HCT116 (cell line): ENCODE results near the gene MYO7B. TPM values are rescaled to one million over a fixed set of nuclear protein-coding genes. Genes with fewer than 3 reads are reported as not detected.

Source experiments
- ATAC-seq: fragments of 200-7000 bp; cut with Tn5 transposase; 2 replicates; pipeline ENCODE4 v1.9.1; 2020; ENCODE audit warnings: mild to moderate bottlenecking, moderate library complexity
- BruUV-seq: library from RNA; stranded (reverse); fragments of 400-500 nt; replicated peaks from 2 replicates; lab custom pipeline; 2021; lab: Mats Ljungman, UMichigan
- CTCF ChIA-PET: fragments of 300-600 bp; sonication (Branson Sonifier 250); formaldehyde crosslinking; loops from one replicate; lab custom pipeline; 2021; ENCODE audit warnings: antibody characterized with exemption; lab: Charles Lee
- POLR2A ChIA-PET: fragments of 300-600, 350-600 bp; sonication (Branson Sonifier 250); formaldehyde crosslinking; loops from one replicate; lab custom pipeline; 2021; ENCODE audit warnings: antibody characterized with exemption; lab: Charles Lee
- RAD21 ChIA-PET, 2 experiments: fragments of 300-600 bp; sonication (Branson Sonifier 250); formaldehyde crosslinking; loops; one replicate each; lab custom pipeline; 2023; ENCODE audit warnings: low total read pairs in 2 of 2; ENCODE audit not compliant: uncharacterized antibody in 2 of 2, unreplicated experiment in 2 of 2, low non-redundant PET in 1 of 2; lab: Charles Lee
- DNase-seq: peaks from one replicate; pipeline ENCODE4 v3.0.0-alpha.2; 2010; ENCODE audit warnings: low read depth, low spot score
- H2AFZ ChIP-seq: fragments of 200-600 bp; shearing (Covaris generic), sonication (generic); 2 replicates; pipeline ENCODE4 v1.6.1; 2017; ENCODE audit warnings: low read depth, mixed run types, mixed read lengths, antibody characterized with exemption, low read length; ENCODE audit not compliant: poor library complexity, severe bottlenecking
- H3K27ac ChIP-seq: 2 replicates; pipeline ENCODE4 v1.5.1; 2012; ENCODE audit warnings: low read depth, low read length
- H3K27me3 ChIP-seq: fragments of 200-600 bp; sonication (generic); 2 replicates; pipeline ENCODE4 v1.6.1; 2016; ENCODE audit warnings: mixed run types, low read length, mixed read lengths; ENCODE audit not compliant: insufficient read depth
- H3K36me3 ChIP-seq, 2 experiments: fragments of 200-500 bp in 1 of 2; fragments of 200-600 bp in 1 of 2; sonication (Bioruptor generic) in 1 of 2; sonication (generic) in 1 of 2; 2 replicates each; pipeline versions ENCODE4 v1.5.1 to v1.6.1; 2014 to 2016; ENCODE audit warnings: low read length in 2 of 2, inconsistent platforms in 1 of 2, mixed read lengths in 1 of 2, mixed run types in 1 of 2; ENCODE audit not compliant: insufficient read depth in 2 of 2, control insufficient read depth in 1 of 2
- H3K4me1 ChIP-seq, 2 experiments: fragments of 200-600 bp in 1 of 2; sonication (generic) in 1 of 2; 2 replicates each; pipeline versions ENCODE4 v1.5.1 to v1.6.1; 2012 to 2017; ENCODE audit warnings: low read length in 2 of 2, inconsistent platforms in 1 of 2, mild to moderate bottlenecking in 1 of 2, mixed read lengths in 1 of 2, mixed run types in 1 of 2, moderate library complexity in 1 of 2; ENCODE audit not compliant: insufficient read depth in 2 of 2, control insufficient read depth in 1 of 2
- H3K4me2 ChIP-seq: fragments of 200-600 bp; sonication (generic); 2 replicates; pipeline ENCODE4 v1.6.1; 2017; ENCODE audit warnings: mixed run types, low read length, mixed read lengths
- H3K4me3 ChIP-seq, 2 experiments: fragments of 200-600 bp in 1 of 2; sonication (generic) in 1 of 2; replicated peaks in 1 of 2; 2 replicates each; pipeline ENCODE4 v1.5.1; 2011 to 2016; ENCODE audit warnings: low read length in 2 of 2, control low read depth in 1 of 2, low read depth in 1 of 2, mild to moderate bottlenecking in 1 of 2, mixed read lengths in 1 of 2, mixed run types in 1 of 2
- H3K79me2 ChIP-seq: fragments of 200-600 bp; sonication (generic); 2 replicates; pipeline ENCODE4 v1.6.1; 2017; ENCODE audit warnings: mild to moderate bottlenecking, mixed run types, low read length, moderate library complexity, mixed read lengths; ENCODE audit not compliant: insufficient read depth
- H3K9ac ChIP-seq: fragments of 200-600 bp; sonication (generic); 2 replicates; pipeline ENCODE4 v1.6.1; 2016; ENCODE audit warnings: low read length, mixed read lengths
- H3K9me2 ChIP-seq: fragments of 200-600 bp; sonication (generic), shearing (Covaris generic); 2 replicates; pipeline ENCODE4 v1.6.1; 2017; ENCODE audit warnings: mixed run types, mild to moderate bottlenecking, moderate library complexity; ENCODE audit not compliant: insufficient read depth
- H3K9me3 ChIP-seq, 2 experiments: fragments of 200-500 bp in 1 of 2; fragments of 200-600 bp in 1 of 2; sonication (Bioruptor generic) in 1 of 2; sonication (generic) in 1 of 2; 2 replicates each; pipeline ENCODE4 v1.6.1; 2014 to 2017; ENCODE audit warnings: low read length in 2 of 2, mixed read lengths in 2 of 2, inconsistent platforms in 1 of 2, low read depth in 1 of 2, mild to moderate bottlenecking in 1 of 2, mixed run types in 1 of 2, moderate library complexity in 1 of 2; ENCODE audit not compliant: control insufficient read depth in 1 of 2, insufficient read depth in 1 of 2
- H4K20me1 ChIP-seq: fragments of 200-600 bp; sonication (generic), shearing (Covaris generic); 2 replicates; pipeline ENCODE4 v1.6.1; 2017; ENCODE audit warnings: mixed run types, mild to moderate bottlenecking, moderate library complexity; ENCODE audit not compliant: insufficient read depth
- CBX3 ChIP-seq: IDR thresholded peaks from 2 replicates; pipeline ENCODE4 v1.6.1; 2012; ENCODE audit warnings: low read depth
- CEBPB ChIP-seq: IDR thresholded peaks from 2 replicates; pipeline ENCODE4 v1.6.1; 2012; ENCODE audit warnings: low read depth
- ELF1 ChIP-seq: IDR thresholded peaks from 2 replicates; pipeline ENCODE4 v1.6.1; 2012; ENCODE audit warnings: low read depth, borderline replicate concordance
- EZH2 ChIP-seq: fragments of 200-600 bp; sonication (generic); IDR thresholded peaks from 2 replicates; pipeline ENCODE4 v1.6.1; 2017; ENCODE audit warnings: antibody characterized with exemption, mixed run types
- EZH2phosphoT487 ChIP-seq: fragments of 200-600 bp; IDR thresholded peaks from 2 replicates; pipeline ENCODE4 v1.6.1; 2018; ENCODE audit warnings: antibody characterized with exemption, borderline replicate concordance
- FOSL1 ChIP-seq: IDR thresholded peaks from 2 replicates; pipeline ENCODE4 v1.6.1; 2012; ENCODE audit warnings: low read depth
- MAX ChIP-seq: IDR thresholded peaks from 2 replicates; pipeline ENCODE4 v1.6.1; 2012
- POLR2A ChIP-seq: IDR thresholded peaks from 2 replicates; pipeline ENCODE4 v1.7.0; 2011; ENCODE audit warnings: borderline replicate concordance; ENCODE audit not compliant: insufficient read depth, insufficient read length; ENCODE audit errors: extremely low read depth
- POLR2AphosphoS5 ChIP-seq: IDR thresholded peaks from 2 replicates; pipeline ENCODE4 v1.6.1; 2011; ENCODE audit warnings: mild to moderate bottlenecking, low read depth, low read length, moderate library complexity
- SIN3A ChIP-seq: IDR thresholded peaks from 2 replicates; pipeline ENCODE4 v1.6.1; 2012; ENCODE audit warnings: low read depth
- SP1 ChIP-seq: IDR thresholded peaks from 2 replicates; pipeline ENCODE4 v1.6.1; 2012; ENCODE audit warnings: low read depth
- SRF ChIP-seq: IDR thresholded peaks from 2 replicates; pipeline ENCODE4 v1.6.1; 2012; ENCODE audit warnings: low read depth
- TCF7L2 ChIP-seq: IDR thresholded peaks from 2 replicates; pipeline ENCODE4 v1.7.0; 2011; ENCODE audit warnings: borderline replicate concordance, inconsistent platforms; ENCODE audit not compliant: insufficient read depth, insufficient read length; ENCODE audit errors: extremely low read depth
- YY1 ChIP-seq: IDR thresholded peaks from 2 replicates; pipeline ENCODE4 v1.6.1; 2011; ENCODE audit warnings: low read length, low read depth, moderate library complexity, mild to moderate bottlenecking; ENCODE audit not compliant: insufficient replicate concordance; ENCODE audit errors: extremely low read depth
- ZBTB33 ChIP-seq: IDR thresholded peaks from 2 replicates; pipeline ENCODE4 v1.6.1; 2011; ENCODE audit warnings: mild to moderate bottlenecking, low read length, moderate library complexity; ENCODE audit not compliant: insufficient replicate concordance; ENCODE audit errors: extremely low read depth
- ZFX ChIP-seq: fragments of 450-650 bp; IDR thresholded peaks from 2 replicates; pipeline ENCODE4 v1.6.1; 2017
- ZNF274 ChIP-seq: fragments of 200-500 bp; sonication (Bioruptor generic); IDR thresholded peaks from 2 replicates; pipeline ENCODE4 v1.6.1; 2014; ENCODE audit warnings: mild to moderate bottlenecking, low read depth, low read length, inconsistent platforms
- intact Hi-C: fragments of 100-400 bp; cut with micrococcal nuclease; formaldehyde crosslinking; loops from 2 replicates; pipeline ENCODE4 v1.10.0; 2022
- total RNA-seq: library from RNA; stranded (reverse); gene quantifications from one replicate; pipeline ENCODE4 v1.2.1, GENCODE V29; 2021; ENCODE audit not compliant: unreplicated experiment
- TF ChIP-seq, protein P1 (sequence below): IDR thresholded peaks from 2 replicates; pipeline ENCODE4 v1.6.1; 2012
- TF ChIP-seq, protein P2 (sequence below): IDR thresholded peaks from 2 replicates; pipeline ENCODE4 v1.6.1; 2012; ENCODE audit warnings: low read depth

Gene MYO7B
- total RNA-seq, 1 experiment from 2014 or later: 0.07 TPM

DNA sequence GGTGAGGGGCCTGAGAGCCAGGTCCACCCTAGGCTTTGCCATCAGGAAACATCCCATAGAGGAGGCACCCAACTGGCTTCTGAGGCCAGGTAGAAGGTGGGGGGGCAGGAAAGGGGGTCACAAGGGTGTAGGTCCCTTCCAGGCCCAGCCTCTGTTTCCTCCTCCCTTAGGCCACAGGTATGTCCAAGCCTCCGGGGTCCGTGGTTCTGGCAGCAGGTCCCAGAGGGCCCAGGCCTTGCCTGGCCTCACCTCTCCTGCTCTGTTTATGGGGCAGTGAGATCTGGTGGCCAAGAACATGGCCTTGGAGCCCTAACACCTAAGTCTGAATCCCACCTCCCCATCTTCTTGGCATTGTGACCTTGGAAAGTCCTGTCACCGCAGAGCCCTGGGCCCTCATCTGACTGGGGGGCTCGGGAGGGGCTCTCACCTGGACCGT lies 88.9 kb downstream of the MYO7B start (continued):
- TF ChIP-seq CBX3 (no peak), CEBPB (no peak), SIN3A (no peak), ZNF274 (no peak), POLR2AphosphoS5 (no peak), SP1 (no peak), FOSL1 (no peak), SRF (no peak), YY1 (no peak), MAX (no peak), ELF1 (no peak)
- TF ChIP-seq, protein P1, sequence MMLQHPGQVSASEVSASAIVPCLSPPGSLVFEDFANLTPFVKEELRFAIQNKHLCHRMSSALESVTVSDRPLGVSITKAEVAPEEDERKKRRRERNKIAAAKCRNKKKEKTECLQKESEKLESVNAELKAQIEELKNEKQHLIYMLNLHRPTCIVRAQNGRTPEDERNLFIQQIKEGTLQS: no peak

DNA sequence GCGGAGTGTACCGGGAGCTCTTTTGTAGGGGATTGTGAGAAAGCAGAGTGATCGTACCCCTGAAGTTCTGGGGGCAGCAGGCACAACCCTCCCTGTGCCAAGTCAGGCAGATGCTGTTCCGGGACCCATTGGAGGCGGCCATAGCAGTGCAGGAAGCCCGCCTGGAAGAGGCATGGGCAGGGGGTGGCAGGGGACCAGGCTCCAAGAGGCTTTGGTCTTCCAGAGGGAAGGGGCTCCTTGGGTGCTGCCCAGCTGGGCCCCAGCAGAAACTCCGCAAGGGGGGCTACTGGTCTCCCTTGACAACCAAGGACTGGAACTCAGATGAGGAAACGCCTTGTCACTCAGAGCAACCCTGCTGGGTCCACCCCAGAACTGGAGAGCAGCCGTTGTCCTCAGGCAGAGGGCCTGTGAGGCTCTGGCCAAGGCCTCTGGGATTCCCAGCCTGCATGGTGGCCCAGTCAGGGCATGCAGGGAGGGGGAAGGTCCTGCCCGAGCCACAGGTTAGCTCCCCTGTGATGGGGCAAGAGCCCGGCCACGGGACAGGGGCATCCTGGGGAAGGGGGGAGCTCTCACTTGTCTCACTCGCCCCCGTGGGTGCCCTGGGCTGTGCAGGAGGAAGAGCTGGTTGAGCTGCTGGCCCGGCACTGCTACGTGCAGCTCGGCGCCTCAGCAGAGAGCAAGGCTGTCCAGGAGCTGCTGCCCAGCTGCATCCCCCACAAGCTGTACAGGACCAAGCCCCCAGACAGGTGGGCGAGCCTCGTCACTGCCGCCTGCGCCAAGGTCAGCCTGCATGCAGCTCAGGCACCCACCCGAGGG lies 89.5 kb downstream of the MYO7B start:
- Histone ChIP-seq H3K4me1 (peaks cover 0 to 20% of the 10 kb centered on the region in 2 experiments; a peak in 2 of 4 replicates), H3K79me2 (no peaks in the 10 kb centered on the region), H3K27me3 (no peaks in the 10 kb centered on the region), H3K27ac (no peak overlapping the region), H2AFZ (no peak overlapping the region), H3K36me3 (no peaks in the 10 kb centered on the region), H3K9ac (no peak overlapping the region), H3K9me2 (no peaks in the 10 kb centered on the region), H3K9me3 (no peaks in the 10 kb centered on the region), H3K4me3 (no peak overlapping the region), H3K4me2 (no peak overlapping the region), H4K20me1 (no peaks in the 10 kb centered on the region)
- ATAC-seq (no peak), DNase-seq (no peak)
- ChIA-PET RAD21 (no interaction called here), CTCF (no interaction called here), POLR2A (no interaction called here)
- BruUV-seq: no TSS peak
- intact Hi-C loops: no loop called here
- TF ChIP-seq POLR2AphosphoS5 (no peak), SP1 (no peak), ZFX (no peak), POLR2A (no peak), ZNF274 (no peak), EZH2 (no peak), EZH2phosphoT487 (no peak), YY1 (no peak), ZBTB33 (no peak), TCF7L2 (no peak)
- TF ChIP-seq, protein P2, sequence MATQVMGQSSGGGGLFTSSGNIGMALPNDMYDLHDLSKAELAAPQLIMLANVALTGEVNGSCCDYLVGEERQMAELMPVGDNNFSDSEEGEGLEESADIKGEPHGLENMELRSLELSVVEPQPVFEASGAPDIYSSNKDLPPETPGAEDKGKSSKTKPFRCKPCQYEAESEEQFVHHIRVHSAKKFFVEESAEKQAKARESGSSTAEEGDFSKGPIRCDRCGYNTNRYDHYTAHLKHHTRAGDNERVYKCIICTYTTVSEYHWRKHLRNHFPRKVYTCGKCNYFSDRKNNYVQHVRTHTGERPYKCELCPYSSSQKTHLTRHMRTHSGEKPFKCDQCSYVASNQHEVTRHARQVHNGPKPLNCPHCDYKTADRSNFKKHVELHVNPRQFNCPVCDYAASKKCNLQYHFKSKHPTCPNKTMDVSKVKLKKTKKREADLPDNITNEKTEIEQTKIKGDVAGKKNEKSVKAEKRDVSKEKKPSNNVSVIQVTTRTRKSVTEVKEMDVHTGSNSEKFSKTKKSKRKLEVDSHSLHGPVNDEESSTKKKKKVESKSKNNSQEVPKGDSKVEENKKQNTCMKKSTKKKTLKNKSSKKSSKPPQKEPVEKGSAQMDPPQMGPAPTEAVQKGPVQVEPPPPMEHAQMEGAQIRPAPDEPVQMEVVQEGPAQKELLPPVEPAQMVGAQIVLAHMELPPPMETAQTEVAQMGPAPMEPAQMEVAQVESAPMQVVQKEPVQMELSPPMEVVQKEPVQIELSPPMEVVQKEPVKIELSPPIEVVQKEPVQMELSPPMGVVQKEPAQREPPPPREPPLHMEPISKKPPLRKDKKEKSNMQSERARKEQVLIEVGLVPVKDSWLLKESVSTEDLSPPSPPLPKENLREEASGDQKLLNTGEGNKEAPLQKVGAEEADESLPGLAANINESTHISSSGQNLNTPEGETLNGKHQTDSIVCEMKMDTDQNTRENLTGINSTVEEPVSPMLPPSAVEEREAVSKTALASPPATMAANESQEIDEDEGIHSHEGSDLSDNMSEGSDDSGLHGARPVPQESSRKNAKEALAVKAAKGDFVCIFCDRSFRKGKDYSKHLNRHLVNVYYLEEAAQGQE: no peak
- TF ChIP-seq, protein P1: no peak
